ENCODE data around the gene TPRG1L.

DNA sequence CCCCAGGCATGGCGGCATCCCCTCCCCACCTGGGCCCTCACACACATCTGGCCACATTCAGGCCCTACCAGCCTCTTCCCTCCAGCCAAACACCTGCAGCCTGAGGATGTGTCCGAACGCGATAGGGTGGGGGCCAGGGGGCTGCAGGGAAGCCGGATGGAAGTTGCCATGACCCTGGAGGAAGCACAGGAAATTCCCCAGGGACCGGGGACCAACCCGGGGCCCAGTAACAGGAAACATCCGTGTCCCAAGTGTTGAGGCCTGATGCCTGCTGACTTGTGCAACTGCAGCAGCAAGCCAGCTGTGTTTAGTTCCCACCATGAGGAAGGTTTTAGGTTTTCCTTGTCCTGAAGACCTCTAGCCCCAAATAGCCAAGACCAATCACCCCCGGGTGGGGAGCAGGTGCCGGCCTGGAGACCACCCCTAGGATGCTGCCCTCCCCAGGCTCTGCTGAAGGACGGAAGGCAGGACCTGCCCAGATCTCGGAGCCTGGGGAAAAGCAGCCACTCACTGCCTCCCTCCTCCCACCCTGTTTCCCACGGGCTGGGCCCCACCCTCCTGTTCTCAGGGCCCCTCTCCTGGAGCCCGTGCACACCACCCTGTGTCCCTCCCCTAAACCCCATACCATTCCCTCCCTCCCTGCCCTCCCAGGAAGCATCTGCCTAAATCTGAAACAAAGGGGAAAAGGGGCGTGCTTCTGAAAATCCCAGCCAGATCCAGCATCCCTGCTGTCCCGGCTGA, 43.3 kb upstream of the TPRG1L start:
- TF ChIP-seq FOXM1 (IDR thresholded peaks at IDR 0.05; ENCODE audit: borderline replicate concordance): no peak
- no peak for TF ChIP-seq CTBP1 (IDR thresholded peaks at IDR 0.05; ENCODE audit: borderline replicate concordance)
- TF ChIP-seq, protein P1, sequence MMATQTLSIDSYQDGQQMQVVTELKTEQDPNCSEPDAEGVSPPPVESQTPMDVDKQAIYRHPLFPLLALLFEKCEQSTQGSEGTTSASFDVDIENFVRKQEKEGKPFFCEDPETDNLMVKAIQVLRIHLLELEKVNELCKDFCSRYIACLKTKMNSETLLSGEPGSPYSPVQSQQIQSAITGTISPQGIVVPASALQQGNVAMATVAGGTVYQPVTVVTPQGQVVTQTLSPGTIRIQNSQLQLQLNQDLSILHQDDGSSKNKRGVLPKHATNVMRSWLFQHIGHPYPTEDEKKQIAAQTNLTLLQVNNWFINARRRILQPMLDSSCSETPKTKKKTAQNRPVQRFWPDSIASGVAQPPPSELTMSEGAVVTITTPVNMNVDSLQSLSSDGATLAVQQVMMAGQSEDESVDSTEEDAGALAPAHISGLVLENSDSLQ (IDR thresholded peaks at IDR 0.05): no peak
- TF ChIP-seq FOXK2 (IDR thresholded peaks at IDR 0.05): no peak
- no peak for TF ChIP-seq BHLHE40 (IDR thresholded peaks at IDR 0.05; ENCODE audit: borderline replicate concordance)
- TF ChIP-seq ZNF384 (IDR thresholded peaks at IDR 0.05): no peak
- no peak for TF ChIP-seq SUZ12 (IDR thresholded peaks at IDR 0.05)
- TF ChIP-seq FOXA1 (IDR thresholded peaks at IDR 0.05): no peak
- no peak for TF ChIP-seq NFRKB (IDR thresholded peaks at IDR 0.05)
- TF ChIP-seq L3MBTL2 (conservative IDR thresholded peaks at IDR 0.05): no peak
- no peak for TF ChIP-seq ARNT (IDR thresholded peaks at IDR 0.05)
- TF ChIP-seq TARDBP (IDR thresholded peaks at IDR 0.05): no peak
- TF ChIP-seq SP1 (IDR thresholded peaks at IDR 0.05): no peak
- TF ChIP-seq ELF4 (IDR thresholded peaks at IDR 0.05): no peak

Measured in HEK293T (cell line).